Neuronal stem cell (in vitro differentiated cells): Measurements from ENCODE around the gene ZNF536.

ENCODE experiments used
- DNase-seq: peaks from one replicate; pipeline ENCODE4 v3.0.0-alpha.2; 2013; ENCODE audit warnings: low spot score
- H2AFZ ChIP-seq: one replicate; pipeline ENCODE4 v1.6.1; 2013; ENCODE audit warnings: mild to moderate bottlenecking, low read length, inconsistent platforms
- H2AK5ac ChIP-seq: 2 replicates; pipeline ENCODE4 v1.6.1; 2013; ENCODE audit warnings: low read depth, mild to moderate bottlenecking, inconsistent platforms, low read length, moderate library complexity, mixed read lengths
- H2BK120ac ChIP-seq: 2 replicates; pipeline ENCODE4 v1.6.1; 2013; ENCODE audit warnings: low read depth, mild to moderate bottlenecking, inconsistent platforms, low read length, moderate library complexity, mixed read lengths
- H2BK12ac ChIP-seq: one replicate; pipeline ENCODE4 v1.6.1; 2013; ENCODE audit warnings: low read length, inconsistent platforms
- H2BK15ac ChIP-seq: 2 replicates; pipeline ENCODE4 v1.6.1; 2013; ENCODE audit warnings: mild to moderate bottlenecking, low read length, inconsistent platforms, mixed read lengths
- H2BK5ac ChIP-seq: one replicate; pipeline ENCODE4 v1.6.1; 2013; ENCODE audit warnings: inconsistent platforms, mild to moderate bottlenecking, low read length, moderate library complexity
- H3K14ac ChIP-seq: one replicate; pipeline ENCODE4 v1.6.1; 2013; ENCODE audit warnings: low read length, inconsistent platforms
- H3K18ac ChIP-seq: 2 replicates; pipeline ENCODE4 v1.6.1; 2013; ENCODE audit warnings: low read length, inconsistent platforms
- H3K23ac ChIP-seq: 2 replicates; pipeline ENCODE4 v1.6.1; 2013; ENCODE audit warnings: low read depth, mild to moderate bottlenecking, mixed read lengths, low read length, inconsistent platforms; ENCODE audit not compliant: poor library complexity
- H3K27ac ChIP-seq: replicated peaks from 3 replicates; pipeline ENCODE4 v1.5.1; 2013; ENCODE audit warnings: low read length, inconsistent platforms
- H3K27me3 ChIP-seq, 3 experiments: 2 replicates each; pipeline ENCODE4 v1.6.1; 2013; ENCODE audit warnings: low read length in 3 of 3, mild to moderate bottlenecking in 2 of 3, inconsistent platforms in 1 of 3, low read depth in 1 of 3, mixed read lengths in 1 of 3, moderate library complexity in 1 of 3; ENCODE audit not compliant: control insufficient read depth in 3 of 3, insufficient read depth in 3 of 3
- H3K36me3 ChIP-seq, 2 donors: replicated peaks in 1 of 2; 2 replicates each; pipeline ENCODE4 v1.6.1; 2013; ENCODE audit warnings: low read length in 2 of 2; ENCODE audit not compliant: control insufficient read depth in 2 of 2, insufficient read depth in 2 of 2
- H3K4ac ChIP-seq: 2 replicates; pipeline ENCODE4 v1.6.1; 2013; ENCODE audit warnings: inconsistent platforms, mild to moderate bottlenecking, low read length, moderate library complexity
- H3K4me1 ChIP-seq, 2 donors: 1 replicate in 1 of 2; 2 replicates in 1 of 2; pipeline ENCODE4 v1.6.1; 2013; ENCODE audit warnings: low read length in 2 of 2, low read depth in 1 of 2; ENCODE audit not compliant: control insufficient read depth in 2 of 2, insufficient read depth in 1 of 2
- H3K4me2 ChIP-seq: one replicate; pipeline ENCODE4 v1.6.1; 2013; ENCODE audit warnings: mild to moderate bottlenecking, low read length, inconsistent platforms; ENCODE audit not compliant: insufficient read depth, poor library complexity, severe bottlenecking
- H3K4me3 ChIP-seq, 2 donors: 2 replicates each; pipeline ENCODE4 v1.5.1; 2013; ENCODE audit warnings: low read length in 2 of 2, mild to moderate bottlenecking in 2 of 2, inconsistent platforms in 1 of 2, moderate library complexity in 1 of 2
- H3K79me1 ChIP-seq: one replicate; pipeline ENCODE4 v1.6.1; 2013; ENCODE audit warnings: low read depth, mild to moderate bottlenecking, inconsistent platforms, low read length, moderate library complexity
- H3K9ac ChIP-seq: one replicate; pipeline ENCODE4 v1.6.1; 2013; ENCODE audit warnings: mild to moderate bottlenecking, low read depth, low read length, inconsistent platforms; ENCODE audit not compliant: poor library complexity
- H3K9me3 ChIP-seq, 2 donors: replicated peaks in 1 of 2; 2 replicates each; pipeline versions ENCODE3 to v1.6.1; 2013; ENCODE audit warnings: low read length in 2 of 2, mild to moderate bottlenecking in 2 of 2, inconsistent platforms in 1 of 2, low read depth in 1 of 2, mixed read lengths in 1 of 2, moderate library complexity in 1 of 2; ENCODE audit not compliant: control insufficient read depth in 2 of 2, insufficient read depth in 1 of 2
- H4K8ac ChIP-seq: one replicate; pipeline ENCODE4 v1.6.1; 2013; ENCODE audit warnings: low read depth, mild to moderate bottlenecking, inconsistent platforms, low read length, moderate library complexity
- H4K91ac ChIP-seq: one replicate; pipeline ENCODE4 v1.6.1; 2013; ENCODE audit warnings: low read length, low read depth, mild to moderate bottlenecking, inconsistent platforms; ENCODE audit not compliant: poor library complexity
- WGBS, 2 donors: extraction: QIAGEN DNeasy Blood & Tissue Kit; methylation state at CpG; one replicate each; pipeline ENCODE4 v1.1.7; 2013; ENCODE audit warnings: missing lambda C conversion rate in 2 of 2, mixed read lengths in 1 of 2; ENCODE audit not compliant: insufficient read length in 2 of 2, insufficient replicate concordance in 1 of 2; ENCODE audit errors: extremely low coverage in 2 of 2; 5-methylcytosine and 5-hydroxymethylcytosine counted together

ZNF536 gene

DNA sequence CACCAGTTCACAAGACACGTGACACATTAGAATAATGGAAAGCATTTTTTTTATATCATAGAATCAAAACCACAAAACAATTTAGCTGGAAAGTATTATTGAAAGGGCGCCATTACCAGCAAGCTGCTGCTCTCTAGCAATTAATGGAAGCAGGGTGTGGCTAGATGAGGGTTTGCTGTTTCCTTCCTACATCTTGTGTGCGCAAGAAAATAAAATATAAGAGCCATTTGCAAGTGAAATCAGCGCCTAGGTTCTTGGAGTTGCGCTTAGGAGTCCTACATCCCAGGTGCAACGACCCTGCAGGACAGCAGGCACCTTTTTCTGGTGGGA, 140.9 kb downstream of the ZNF536 start:
- H3K18ac ChIP-seq = no peak overlapping the region
- H2BK12ac ChIP-seq = no peak overlapping the region
- H3K9ac ChIP-seq = no peak overlapping the region
- no peak overlapping the region for H2BK5ac ChIP-seq
- no peak overlapping the region for H3K27ac ChIP-seq
- no peak overlapping the region for H3K23ac ChIP-seq
- H2BK120ac ChIP-seq = no peak overlapping the region
- no peaks in the 10 kb centered on the region for H3K36me3 ChIP-seq
- no peaks in the 10 kb centered on the region for H3K4me1 ChIP-seq
- no peak overlapping the region for H3K14ac ChIP-seq
- no peak overlapping the region for H2AK5ac ChIP-seq
- H4K91ac ChIP-seq = no peak overlapping the region
- no peaks in the 10 kb centered on the region for H3K27me3 ChIP-seq
- no peak for DNase-seq
- H3K4ac ChIP-seq = no peak overlapping the region
- no peak overlapping the region for H3K4me3 ChIP-seq
- H4K8ac ChIP-seq = no peak overlapping the region
- WGBS, 2 donors = no CpG with 5 or more reads among the region's 6 CpGs
- no peak overlapping the region for H3K4me2 ChIP-seq
- H3K79me1 ChIP-seq = no peaks in the 10 kb centered on the region
- H3K9me3 ChIP-seq = no peaks in the 10 kb centered on the region
- H2BK15ac ChIP-seq = no peak overlapping the region
- H2AFZ ChIP-seq = no peak overlapping the region

DNA sequence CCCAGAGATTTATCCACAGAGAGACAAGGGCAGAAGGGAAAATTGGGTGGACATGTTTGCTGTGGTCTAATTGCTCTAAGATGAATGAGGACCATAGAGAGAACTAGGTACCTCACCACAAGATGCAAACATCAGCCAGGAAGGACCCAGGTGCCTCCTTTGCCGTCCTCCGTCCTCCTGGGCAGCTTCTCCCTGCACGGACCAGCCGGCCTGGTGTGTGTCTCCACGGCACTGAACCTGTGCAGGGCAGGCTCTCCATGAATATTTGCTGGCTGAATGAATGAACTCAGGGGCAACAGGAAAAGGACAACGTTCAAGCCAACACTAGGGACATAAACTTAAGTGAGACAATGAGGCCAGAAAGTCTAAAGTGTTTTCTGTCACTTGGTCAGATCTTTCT, 143.9 kb downstream of the ZNF536 start:
- DNase-seq = no peak
- H3K4me2 ChIP-seq = no peak overlapping the region
- H2AK5ac ChIP-seq = no peak overlapping the region
- H3K18ac ChIP-seq = no peak overlapping the region
- H3K9ac ChIP-seq = no peak overlapping the region
- no peak overlapping the region for H2BK15ac ChIP-seq
- no peak overlapping the region for H2BK120ac ChIP-seq
- H2BK12ac ChIP-seq = no peak overlapping the region
- no peaks in the 10 kb centered on the region for H3K27me3 ChIP-seq
- no peaks in the 10 kb centered on the region for H3K79me1 ChIP-seq
- no peak overlapping the region for H3K4me3 ChIP-seq
- no CpG with 5 or more reads among the region's 6 CpGs for WGBS, 2 donors
- H3K4me1 ChIP-seq = no peaks in the 10 kb centered on the region
- no peak overlapping the region for H3K4ac ChIP-seq
- H4K91ac ChIP-seq = no peak overlapping the region
- H2BK5ac ChIP-seq = no peak overlapping the region
- H3K23ac ChIP-seq = no peak overlapping the region
- H3K14ac ChIP-seq = no peak overlapping the region
- H3K9me3 ChIP-seq = no peaks in the 10 kb centered on the region
- H3K36me3 ChIP-seq = no peaks in the 10 kb centered on the region
- H4K8ac ChIP-seq = no peak overlapping the region
- H3K27ac ChIP-seq = no peak overlapping the region
- no peak overlapping the region for H2AFZ ChIP-seq

DNA sequence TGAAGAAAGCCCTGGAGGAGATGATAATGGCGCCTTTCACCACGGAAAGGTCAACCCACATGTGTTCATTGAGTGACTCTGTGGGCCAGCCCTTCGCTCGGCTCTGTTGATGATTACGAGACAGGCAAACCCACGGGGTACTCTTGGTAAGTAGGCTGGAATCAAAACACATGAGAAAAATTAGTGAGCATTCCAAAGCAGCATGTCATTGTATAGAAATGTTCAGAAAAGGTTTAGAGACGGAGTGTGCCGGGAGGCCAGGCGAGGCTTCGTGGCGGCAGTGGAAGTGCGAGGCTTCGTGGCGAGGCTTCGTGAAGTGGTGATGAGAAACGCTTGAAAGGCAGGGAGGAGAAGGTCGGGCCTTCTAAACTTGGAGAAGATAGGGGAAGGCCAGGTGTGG, 144.3 kb downstream of the ZNF536 start:
- no peak for DNase-seq
- H2BK120ac ChIP-seq = no peak overlapping the region
- no CpG with 5 or more reads among the region's 17 CpGs for WGBS, 2 donors

DNA sequence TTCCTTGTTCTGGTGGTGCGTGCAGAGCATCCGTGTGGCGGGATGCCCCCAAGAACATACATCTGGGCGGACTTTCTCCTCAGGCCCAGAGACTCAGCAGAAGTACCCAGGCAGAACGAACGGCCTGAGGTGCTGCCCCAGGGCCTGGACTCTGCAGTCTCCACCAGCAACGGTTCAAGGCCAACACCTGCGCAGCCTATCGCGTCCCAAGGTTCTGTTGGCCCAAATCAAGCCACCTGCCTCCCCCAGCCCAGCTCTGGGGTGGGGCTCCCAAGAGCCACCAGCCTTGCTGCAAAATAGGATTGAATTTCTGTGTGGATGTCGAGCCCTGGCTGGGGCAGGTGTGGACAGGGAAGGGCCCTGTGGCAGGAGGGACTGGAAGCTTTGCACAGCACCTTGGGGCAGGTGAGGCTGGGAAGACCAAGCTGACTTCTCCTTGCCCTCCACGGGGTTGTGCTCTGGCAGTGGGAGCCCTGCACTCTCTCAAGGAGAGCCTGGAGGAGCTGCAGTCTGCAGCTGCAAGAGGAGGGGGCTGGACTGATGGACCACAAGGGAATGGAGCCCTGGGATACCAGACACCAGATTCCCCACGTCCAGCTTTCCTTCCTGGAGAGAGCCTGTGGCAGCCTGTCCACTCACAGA, 146.9 kb downstream of the ZNF536 start:
- H2BK120ac ChIP-seq = no peak overlapping the region
- H3K4me1 ChIP-seq = no peaks in the 10 kb centered on the region
- peak overlapping the region; percentile 8 for H2BK15ac ChIP-seq
- no peak overlapping the region for H2BK12ac ChIP-seq
- peak overlapping the region; percentile 26 for H3K9ac ChIP-seq
- peak overlapping the region; percentile 40 for H2AK5ac ChIP-seq
- H3K27ac ChIP-seq = no peak overlapping the region
- no peak overlapping the region for H3K4me2 ChIP-seq
- no CpG with 5 or more reads among the region's 13 CpGs for WGBS, 2 donors
- DNase-seq = no peak
- H3K79me1 ChIP-seq = no peaks in the 10 kb centered on the region
- no peak overlapping the region for H3K18ac ChIP-seq
- H3K23ac ChIP-seq = no peak overlapping the region
- no peak overlapping the region for H3K4me3 ChIP-seq
- peak overlapping the region; percentile 39 for H3K14ac ChIP-seq
- no peaks in the 10 kb centered on the region for H3K27me3 ChIP-seq
- H2AFZ ChIP-seq = no peak overlapping the region
- H4K91ac ChIP-seq = no peak overlapping the region
- H4K8ac ChIP-seq = no peak overlapping the region
- H3K36me3 ChIP-seq = no peaks in the 10 kb centered on the region
- H3K4ac ChIP-seq = no peak overlapping the region
- H3K9me3 ChIP-seq = no peaks in the 10 kb centered on the region
- H2BK5ac ChIP-seq = no peak overlapping the region

More for the DNA sequence above, 144.3 kb downstream of the ZNF536 start:
- Histone ChIP-seq H4K8ac (no peak overlapping the region), H3K4me2 (no peak overlapping the region), H3K27me3 (no peaks in the 10 kb centered on the region), H3K79me1 (no peaks in the 10 kb centered on the region), H2AK5ac (no peak overlapping the region), H4K91ac (no peak overlapping the region), H2BK5ac (no peak overlapping the region), H3K27ac (no peak overlapping the region), H3K9ac (no peak overlapping the region), H3K14ac (no peak overlapping the region), H2AFZ (no peak overlapping the region), H3K4me1 (no peaks in the 10 kb centered on the region), H3K18ac (no peak overlapping the region), H3K9me3 (no peaks in the 10 kb centered on the region), H3K4ac (no peak overlapping the region), H2BK15ac (no peak overlapping the region), H3K36me3 (no peaks in the 10 kb centered on the region), H3K23ac (no peak overlapping the region), H2BK12ac (no peak overlapping the region), H3K4me3 (no peak overlapping the region)
